Fibroblast of lung (primary cell): ENCODE results near the gene BEND3.

Experiments
- EZH2 ChIP-seq: IDR thresholded peaks from 2 replicates; pipeline ENCODE4 v1.5.1; 2012; ENCODE audit warnings: low read length, control low read depth, mild to moderate bottlenecking; ENCODE audit errors: missing control alignments
- TF ChIP-seq, protein P1 (sequence below), 2 donors: IDR thresholded peaks in 1 of 2; conservative IDR thresholded peaks in 1 of 2; 1 replicate in 1 of 2; 2 replicates in 1 of 2; pipeline ENCODE4 v1.5.1; 2011 to 2012; ENCODE audit warnings: low read length in 2 of 2, control low read depth in 1 of 2, inconsistent platforms in 1 of 2, low read depth in 1 of 2, mild to moderate bottlenecking in 1 of 2

DNA sequence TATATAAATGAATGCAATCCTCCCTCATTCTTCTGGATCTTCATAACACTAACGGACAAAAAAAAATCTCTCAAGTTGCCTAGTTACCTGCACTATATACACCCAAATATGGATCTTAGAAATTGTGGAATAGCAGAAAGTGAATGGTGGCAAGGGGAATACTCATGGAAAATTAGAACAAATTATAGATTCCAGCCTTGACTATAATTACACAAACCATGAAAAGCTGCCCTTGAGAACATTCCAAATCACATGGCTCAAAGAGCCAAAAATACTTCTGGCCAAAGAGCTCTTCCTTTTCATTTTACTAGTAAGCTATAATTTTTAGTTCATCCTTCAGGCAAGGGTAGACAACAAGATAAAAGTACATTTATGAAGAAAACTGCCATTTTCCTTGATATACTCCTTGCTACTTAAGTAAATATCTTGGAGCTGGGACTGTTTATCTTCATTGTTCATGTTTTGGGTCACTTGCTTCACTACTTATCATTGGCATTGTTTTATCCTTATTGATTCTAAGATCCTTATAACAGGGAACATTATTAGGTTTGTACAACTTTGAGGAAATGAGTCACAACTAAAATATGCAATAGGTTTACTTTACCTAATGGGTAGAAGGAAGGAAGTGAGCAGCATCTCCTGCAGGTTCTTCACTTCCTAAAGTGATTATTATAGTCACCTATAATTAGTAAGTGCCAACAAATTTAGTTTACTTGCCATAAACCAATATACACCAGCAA, 93.7 kb downstream of the BEND3 start:
- TF ChIP-seq, protein P1, sequence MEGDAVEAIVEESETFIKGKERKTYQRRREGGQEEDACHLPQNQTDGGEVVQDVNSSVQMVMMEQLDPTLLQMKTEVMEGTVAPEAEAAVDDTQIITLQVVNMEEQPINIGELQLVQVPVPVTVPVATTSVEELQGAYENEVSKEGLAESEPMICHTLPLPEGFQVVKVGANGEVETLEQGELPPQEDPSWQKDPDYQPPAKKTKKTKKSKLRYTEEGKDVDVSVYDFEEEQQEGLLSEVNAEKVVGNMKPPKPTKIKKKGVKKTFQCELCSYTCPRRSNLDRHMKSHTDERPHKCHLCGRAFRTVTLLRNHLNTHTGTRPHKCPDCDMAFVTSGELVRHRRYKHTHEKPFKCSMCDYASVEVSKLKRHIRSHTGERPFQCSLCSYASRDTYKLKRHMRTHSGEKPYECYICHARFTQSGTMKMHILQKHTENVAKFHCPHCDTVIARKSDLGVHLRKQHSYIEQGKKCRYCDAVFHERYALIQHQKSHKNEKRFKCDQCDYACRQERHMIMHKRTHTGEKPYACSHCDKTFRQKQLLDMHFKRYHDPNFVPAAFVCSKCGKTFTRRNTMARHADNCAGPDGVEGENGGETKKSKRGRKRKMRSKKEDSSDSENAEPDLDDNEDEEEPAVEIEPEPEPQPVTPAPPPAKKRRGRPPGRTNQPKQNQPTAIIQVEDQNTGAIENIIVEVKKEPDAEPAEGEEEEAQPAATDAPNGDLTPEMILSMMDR (conservative IDR thresholded peaks at IDR 0.05 in 1 of 2, IDR thresholded peaks at IDR 0.05 in 1 of 2; ENCODE audit: low read depth in 1 of 2, low read length in 2 of 2) = no peak
- no peak for TF ChIP-seq EZH2
